8988T (cell line): ENCODE measurements around the gene SELENOM.
"Not testable (repeated sequence)": the region's sequence is repeated elsewhere in the genome, so short reads cannot be mapped to it uniquely, and the experiment has no call there.

Experiments used
- DNase-seq: peaks from one replicate; pipeline ENCODE4 v3.0.0; 2011

The SELENOM gene

GRCh38 chr22:31089160-31090100 lies 17.9 kb downstream of the SELENOM start:
- peak; percentile 85 for DNase-seq

- no peak for DNase-seq
Observed at GRCh38 chr22:31088233-31088986, 19.0 kb downstream of the SELENOM start.

- DNase-seq, result peak; percentile 14
Observed at GRCh38 chr22:31087744-31088215, 19.6 kb downstream of the SELENOM start.

GRCh38 chr22:31086703-31087330 lies 20.6 kb downstream of the SELENOM start:
- DNase-seq, result peak; percentile 32

- peak; percentile 31 for DNase-seq
Observed at GRCh38 chr22:31085928-31086327, 21.4 kb downstream of the SELENOM start.

- no peak for DNase-seq
Observed at GRCh38 chr22:31085493-31085824, 21.9 kb downstream of the SELENOM start.

- peak; percentile 59 for DNase-seq
Observed at GRCh38 chr22:31084811-31085492, 22.4 kb downstream of the SELENOM start.

- peak; percentile 30 for DNase-seq
Observed at GRCh38 chr22:31083923-31084810, 23.2 kb downstream of the SELENOM start.

- DNase-seq, result peak; percentile 23
Observed at GRCh38 chr22:31083377-31083768, 24.0 kb downstream of the SELENOM start.

GRCh38 chr22:31082606-31083376 lies 24.6 kb downstream of the SELENOM start:
- peak; percentile 86 for DNase-seq

GRCh38 chr22:31081963-31082605 lies 25.3 kb downstream of the SELENOM start:
- DNase-seq, result peak; percentile 32

- peak; percentile 89 for DNase-seq
Observed at GRCh38 chr22:31080848-31081649, 26.3 kb downstream of the SELENOM start, which contains the start of gene SMTN. SMTN (plus strand) TSS chr22:31081318; CDS start chr22:31083259, 1,941 bp downstream.

GRCh38 chr22:31080164-31080847 lies 27.1 kb downstream of the SELENOM start:
- DNase-seq, result no peak

- peak; percentile 14 for DNase-seq
Observed at GRCh38 chr22:31079095-31079642, 28.2 kb downstream of the SELENOM start.

- not testable (repeated sequence) for DNase-seq
Observed at GRCh38 chr22:31078389-31078788, 29.0 kb downstream of the SELENOM start.

- DNase-seq, result no peak
Observed at GRCh38 chr22:31077681-31078080, 29.7 kb downstream of the SELENOM start.

- no peak for DNase-seq
Observed at GRCh38 chr22:31075961-31076360, 31.4 kb downstream of the SELENOM start.

- not testable (repeated sequence) for DNase-seq
Observed at GRCh38 chr22:31073545-31074145, 33.7 kb downstream of the SELENOM start.
